Measurements from ENCODE around the gene FBXL16. TPM values are rescaled to one million over a fixed set of nuclear protein-coding genes. Genes with fewer than 3 reads are reported as not detected.

FBXL16 gene
- total RNA-seq, 1 donor = 0.54 TPM

GRCh38 chr16:668519-669171 is 37.0 kb downstream of the FBXL16 start:
- DNase-seq (ENCODE audit: low read depth in 2 of 3, low spot score in 2 of 3) = no peak

GRCh38 chr16:667780-668518 is 37.7 kb downstream of the FBXL16 start, which contains the start of gene RHOT2:
Gene RHOT2 (plus strand): TSS chr16:668132. CDS start chr16:668200, 68 bp downstream.
- peak; percentile 79 to 95 (median 92) for DNase-seq (ENCODE audit: low read depth in 2 of 3, low spot score in 2 of 3)

- DNase-seq (ENCODE audit: low read depth in 2 of 3, low spot score in 2 of 3) = no peak
Observed at GRCh38 chr16:667113-667779, 38.4 kb downstream of the FBXL16 start.

GRCh38 chr16:666572-666971 is 39.0 kb downstream of the FBXL16 start:
- DNase-seq (ENCODE audit: low read depth in 2 of 3, low spot score in 2 of 3) = no peak

- DNase-seq (ENCODE audit: low read depth in 2 of 3, low spot score in 2 of 3) = no peak
Observed at GRCh38 chr16:662597-662996, 43.0 kb downstream of the FBXL16 start.

- DNase-seq (ENCODE audit: low read depth in 2 of 3, low spot score in 2 of 3) = no peak
Observed at GRCh38 chr16:662095-662494, 43.5 kb downstream of the FBXL16 start.

- no peak for DNase-seq (ENCODE audit: low read depth in 2 of 3, low spot score in 2 of 3)
Observed at GRCh38 chr16:661184-661821, 44.3 kb downstream of the FBXL16 start.

- peak in 2 of 3 donors; percentile 88 to 91 for DNase-seq (ENCODE audit: low read depth in 2 of 3, low spot score in 2 of 3)
Observed at GRCh38 chr16:660459-661183, 45.0 kb downstream of the FBXL16 start.

GRCh38 chr16:660132-660458 is 45.5 kb downstream of the FBXL16 start:
- no peak for DNase-seq (ENCODE audit: low read depth in 2 of 3, low spot score in 2 of 3)

GRCh38 chr16:659618-660017 is 46.0 kb downstream of the FBXL16 start:
- DNase-seq (ENCODE audit: low read depth in 2 of 3, low spot score in 2 of 3) = no peak

- no peak for DNase-seq (ENCODE audit: low read depth in 2 of 3, low spot score in 2 of 3)
Observed at GRCh38 chr16:658679-659571, 46.7 kb downstream of the FBXL16 start.

GRCh38 chr16:657487-657886 is 48.1 kb downstream of the FBXL16 start:
- DNase-seq (ENCODE audit: low read depth in 2 of 3, low spot score in 2 of 3) = no peak

GRCh38 chr16:654034-654433 is 51.6 kb downstream of the FBXL16 start:
- no peak for DNase-seq (ENCODE audit: low read depth in 2 of 3, low spot score in 2 of 3)

- no peak for DNase-seq (ENCODE audit: low read depth in 2 of 3, low spot score in 2 of 3)
Observed at GRCh38 chr16:652454-653305, 52.9 kb downstream of the FBXL16 start.

GRCh38 chr16:651844-652243 is 53.8 kb downstream of the FBXL16 start:
- no peak for DNase-seq (ENCODE audit: low read depth in 2 of 3, low spot score in 2 of 3)

- DNase-seq (ENCODE audit: low read depth in 2 of 3, low spot score in 2 of 3) = no peak
Observed at GRCh38 chr16:649631-650030, 56.0 kb downstream of the FBXL16 start.

GRCh38 chr16:648781-649589 is 56.6 kb downstream of the FBXL16 start, which contains the start of gene WDR90:
Gene WDR90 (plus strand): TSS chr16:649365. CDS start chr16:649417, 52 bp downstream.
- DNase-seq (ENCODE audit: low read depth in 2 of 3, low spot score in 2 of 3) = peak; percentile 80 to 93 (median 89)

All from hematopoietic multipotent progenitor cell (in vitro differentiated cells).